HCT116 (cell line): Measurements from ENCODE around the gene MYF5. TPM values are rescaled to one million over a fixed set of nuclear protein-coding genes. Genes with fewer than 3 reads are reported as not detected.

Experiments used
- ATAC-seq: fragments of 200-7000 bp; cut with Tn5 transposase; 2 replicates; pipeline ENCODE4 v1.9.1; 2020; ENCODE audit warnings: mild to moderate bottlenecking, moderate library complexity
- BruUV-seq: library from RNA; stranded (reverse); fragments of 400-500 nt; replicated peaks from 2 replicates; lab custom pipeline; 2021; lab: Mats Ljungman, UMichigan
- CTCF ChIA-PET: fragments of 300-600 bp; sonication (Branson Sonifier 250); formaldehyde crosslinking; loops from one replicate; lab custom pipeline; 2021; ENCODE audit warnings: antibody characterized with exemption; lab: Charles Lee
- POLR2A ChIA-PET: fragments of 300-600, 350-600 bp; sonication (Branson Sonifier 250); formaldehyde crosslinking; loops from one replicate; lab custom pipeline; 2021; ENCODE audit warnings: antibody characterized with exemption; lab: Charles Lee
- RAD21 ChIA-PET, 2 experiments: fragments of 300-600 bp; sonication (Branson Sonifier 250); formaldehyde crosslinking; loops; one replicate each; lab custom pipeline; 2023; ENCODE audit warnings: low total read pairs in 2 of 2; ENCODE audit not compliant: uncharacterized antibody in 2 of 2, unreplicated experiment in 2 of 2, low non-redundant PET in 1 of 2; lab: Charles Lee
- DNase-seq: peaks from one replicate; pipeline ENCODE4 v3.0.0-alpha.2; 2010; ENCODE audit warnings: low read depth, low spot score
- H2AFZ ChIP-seq: fragments of 200-600 bp; shearing (Covaris generic), sonication (generic); 2 replicates; pipeline ENCODE4 v1.6.1; 2017; ENCODE audit warnings: low read depth, mixed run types, mixed read lengths, antibody characterized with exemption, low read length; ENCODE audit not compliant: poor library complexity, severe bottlenecking
- H3K27ac ChIP-seq: 2 replicates; pipeline ENCODE4 v1.5.1; 2012; ENCODE audit warnings: low read depth, low read length
- H3K27me3 ChIP-seq: fragments of 200-600 bp; sonication (generic); 2 replicates; pipeline ENCODE4 v1.6.1; 2016; ENCODE audit warnings: mixed run types, low read length, mixed read lengths; ENCODE audit not compliant: insufficient read depth
- H3K36me3 ChIP-seq, 2 experiments: fragments of 200-500 bp in 1 of 2; fragments of 200-600 bp in 1 of 2; sonication (Bioruptor generic) in 1 of 2; sonication (generic) in 1 of 2; 2 replicates each; pipeline versions ENCODE4 v1.5.1 to v1.6.1; 2014 to 2016; ENCODE audit warnings: low read length in 2 of 2, inconsistent platforms in 1 of 2, mixed read lengths in 1 of 2, mixed run types in 1 of 2; ENCODE audit not compliant: insufficient read depth in 2 of 2, control insufficient read depth in 1 of 2
- H3K4me1 ChIP-seq, 2 experiments: fragments of 200-600 bp in 1 of 2; sonication (generic) in 1 of 2; 2 replicates each; pipeline versions ENCODE4 v1.5.1 to v1.6.1; 2012 to 2017; ENCODE audit warnings: low read length in 2 of 2, inconsistent platforms in 1 of 2, mild to moderate bottlenecking in 1 of 2, mixed read lengths in 1 of 2, mixed run types in 1 of 2, moderate library complexity in 1 of 2; ENCODE audit not compliant: insufficient read depth in 2 of 2, control insufficient read depth in 1 of 2
- H3K4me2 ChIP-seq: fragments of 200-600 bp; sonication (generic); 2 replicates; pipeline ENCODE4 v1.6.1; 2017; ENCODE audit warnings: mixed run types, low read length, mixed read lengths
- H3K4me3 ChIP-seq, 2 experiments: fragments of 200-600 bp in 1 of 2; sonication (generic) in 1 of 2; replicated peaks in 1 of 2; 2 replicates each; pipeline ENCODE4 v1.5.1; 2011 to 2016; ENCODE audit warnings: low read length in 2 of 2, control low read depth in 1 of 2, low read depth in 1 of 2, mild to moderate bottlenecking in 1 of 2, mixed read lengths in 1 of 2, mixed run types in 1 of 2
- H3K79me2 ChIP-seq: fragments of 200-600 bp; sonication (generic); 2 replicates; pipeline ENCODE4 v1.6.1; 2017; ENCODE audit warnings: mild to moderate bottlenecking, mixed run types, low read length, moderate library complexity, mixed read lengths; ENCODE audit not compliant: insufficient read depth
- H3K9ac ChIP-seq: fragments of 200-600 bp; sonication (generic); 2 replicates; pipeline ENCODE4 v1.6.1; 2016; ENCODE audit warnings: low read length, mixed read lengths
- H3K9me2 ChIP-seq: fragments of 200-600 bp; sonication (generic), shearing (Covaris generic); 2 replicates; pipeline ENCODE4 v1.6.1; 2017; ENCODE audit warnings: mixed run types, mild to moderate bottlenecking, moderate library complexity; ENCODE audit not compliant: insufficient read depth
- H3K9me3 ChIP-seq, 2 experiments: fragments of 200-500 bp in 1 of 2; fragments of 200-600 bp in 1 of 2; sonication (Bioruptor generic) in 1 of 2; sonication (generic) in 1 of 2; 2 replicates each; pipeline ENCODE4 v1.6.1; 2014 to 2017; ENCODE audit warnings: low read length in 2 of 2, mixed read lengths in 2 of 2, inconsistent platforms in 1 of 2, low read depth in 1 of 2, mild to moderate bottlenecking in 1 of 2, mixed run types in 1 of 2, moderate library complexity in 1 of 2; ENCODE audit not compliant: control insufficient read depth in 1 of 2, insufficient read depth in 1 of 2
- H4K20me1 ChIP-seq: fragments of 200-600 bp; sonication (generic), shearing (Covaris generic); 2 replicates; pipeline ENCODE4 v1.6.1; 2017; ENCODE audit warnings: mixed run types, mild to moderate bottlenecking, moderate library complexity; ENCODE audit not compliant: insufficient read depth
- ATF3 ChIP-seq: IDR thresholded peaks from 2 replicates; pipeline ENCODE4 v1.6.1; 2012
- CTCF ChIP-seq, 3 experiments: fragments of 200-600 bp in 1 of 3; sonication (generic) in 1 of 3; IDR thresholded peaks in 2 of 3; conservative IDR thresholded peaks in 1 of 3; 2 replicates each; pipeline ENCODE4 v1.5.1; 2012 to 2017; ENCODE audit warnings: low read depth in 2 of 3, low read length in 2 of 3, antibody characterized with exemption in 1 of 3, borderline replicate concordance in 1 of 3, control low read depth in 1 of 3, mild to moderate bottlenecking in 1 of 3, mixed read lengths in 1 of 3, mixed run types in 1 of 3, moderate library complexity in 1 of 3; ENCODE audit not compliant: insufficient read depth in 1 of 3
- EGR1 ChIP-seq: IDR thresholded peaks from 2 replicates; pipeline ENCODE4 v1.6.1; 2012; ENCODE audit warnings: low read depth
- FOSL1 ChIP-seq: IDR thresholded peaks from 2 replicates; pipeline ENCODE4 v1.6.1; 2012; ENCODE audit warnings: low read depth
- POLR2AphosphoS5 ChIP-seq: IDR thresholded peaks from 2 replicates; pipeline ENCODE4 v1.6.1; 2011; ENCODE audit warnings: mild to moderate bottlenecking, low read depth, low read length, moderate library complexity
- SP1 ChIP-seq: IDR thresholded peaks from 2 replicates; pipeline ENCODE4 v1.6.1; 2012; ENCODE audit warnings: low read depth
- YY1 ChIP-seq: IDR thresholded peaks from 2 replicates; pipeline ENCODE4 v1.6.1; 2011; ENCODE audit warnings: low read length, low read depth, moderate library complexity, mild to moderate bottlenecking; ENCODE audit not compliant: insufficient replicate concordance; ENCODE audit errors: extremely low read depth
- intact Hi-C: fragments of 100-400 bp; cut with micrococcal nuclease; formaldehyde crosslinking; loops from 2 replicates; pipeline ENCODE4 v1.10.0; 2022
- total RNA-seq: library from RNA; stranded (reverse); gene quantifications from one replicate; pipeline ENCODE4 v1.2.1, GENCODE V29; 2021; ENCODE audit not compliant: unreplicated experiment

The MYF5 gene
- total RNA-seq, 1 experiment from 2014 or later = not detected

GRCh38 chr12:80679346-80680131 lies 37.2 kb upstream of the MYF5 start:
- Histone ChIP-seq H3K4me3 (no peak overlapping the region), H3K9me3 (no peaks in the 10 kb centered on the region), H2AFZ (no peak overlapping the region), H3K4me2 (no peak overlapping the region), H3K4me1 (no peaks in the 10 kb centered on the region), H3K27me3 (peaks cover 12% of the 10 kb centered on the region), H3K27ac (no peak overlapping the region), H3K9ac (no peak overlapping the region), H3K9me2 (no peaks in the 10 kb centered on the region), H3K79me2 (no peaks in the 10 kb centered on the region), H3K36me3 (no peaks in the 10 kb centered on the region), H4K20me1 (no peaks in the 10 kb centered on the region)
- ATAC-seq = no peak
- no peak for DNase-seq
- BruUV-seq = no TSS peak
- intact Hi-C loops = no loop called here
- no peak for TF ChIP-seq EGR1
- TF ChIP-seq ATF3 = no peak
- no peak for TF ChIP-seq POLR2AphosphoS5
- no peak for TF ChIP-seq SP1
- no peak for TF ChIP-seq YY1
- TF ChIP-seq CTCF (IDR thresholded peaks at IDR 0.05 in 2 of 3, conservative IDR thresholded peaks at IDR 0.05 in 1 of 3; ENCODE audit: borderline replicate concordance in 1 of 3, insufficient read depth in 1 of 3, low read depth in 2 of 3, low read length in 2 of 3) = no peak
- no peak for TF ChIP-seq FOSL1
- CTCF ChIA-PET = no interaction called here
- POLR2A ChIA-PET = no interaction called here
- RAD21 ChIA-PET = no interaction called here
